Measurements from ENCODE around the gene TNS1. TPM values are rescaled to one million over a fixed set of nuclear protein-coding genes. Genes with fewer than 3 reads are reported as not detected.

Gene TNS1
- total and polyA plus RNA-seq, 2 donors (not counting 1 experiment from before 2014, with no cell fraction given): 0.10 to 0.86 TPM

DNA sequence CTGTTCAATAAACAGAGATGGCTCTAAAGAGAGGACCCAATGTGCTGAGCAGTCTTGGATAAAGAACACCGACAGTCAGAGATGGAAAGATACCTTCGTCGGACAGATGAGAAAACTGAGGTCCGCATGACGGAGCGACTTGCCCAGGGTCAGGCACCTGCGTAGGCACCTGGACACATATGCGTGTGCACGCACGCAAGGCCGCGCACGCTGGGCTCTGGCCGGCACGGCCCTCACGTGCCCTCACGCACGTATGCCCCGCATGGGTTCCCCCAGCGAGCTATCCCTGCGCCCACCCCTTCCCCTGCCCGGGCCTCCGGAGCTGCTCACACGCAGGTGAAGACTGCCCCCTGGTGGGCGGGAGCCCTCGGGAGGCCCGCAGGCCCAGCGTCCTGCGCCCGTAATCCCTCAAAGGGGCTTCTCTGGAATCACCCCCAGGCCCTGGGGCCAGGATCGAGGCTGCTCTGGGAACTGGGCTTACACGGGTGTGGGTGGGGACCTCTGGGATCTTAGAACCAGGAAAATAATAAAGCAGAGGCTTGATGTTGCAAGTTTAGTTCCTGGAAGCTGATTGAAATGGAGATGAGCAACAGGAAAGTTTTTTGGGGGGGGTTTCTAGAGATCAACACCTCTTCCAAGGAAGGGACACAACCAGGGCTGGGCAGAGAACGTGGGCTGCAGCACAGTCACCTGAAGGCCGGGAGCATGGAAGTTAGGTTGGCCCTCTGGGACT, 246.3 kb downstream of the TNS1 start:
- Mint-ChIP-seq H3K27ac (no peak overlapping the region), H3K9me3 (ENCODE audit: insufficient read depth) (no peaks in the 10 kb centered on the region), H3K4me1 (peaks cover 9% of the 10 kb centered on the region), H3K27me3 (peaks cover 40% of the 10 kb centered on the region), H3K4me3 (peak overlapping the region; percentile 16)
- Histone ChIP-seq H3K27ac (ENCODE audit: low read length in 2 of 2) (no peak overlapping the region), H3K9ac (ENCODE audit: low read length) (no peak overlapping the region), H3K36me3 (replicated peaks in 1 of 2; ENCODE audit: control extremely low read depth in 1 of 2, control insufficient read depth in 1 of 2, extremely low read depth in 1 of 2, insufficient read depth in 2 of 2, low read length in 1 of 2) (no peaks in the 10 kb centered on the region), H3K9me3 (ENCODE audit: control extremely low read depth in 1 of 3, control insufficient read depth in 2 of 3, insufficient read depth in 1 of 3, low read length in 2 of 3) (peaks cover 1 to 4% (median 3%) of the 10 kb centered on the region in 3 donors), H3K27me3 (replicated peaks in 1 of 4; ENCODE audit: control extremely low read depth in 1 of 4, control insufficient read depth in 3 of 4, insufficient read depth in 4 of 4, low read length in 3 of 4) (peaks cover 0 to 25% (median 12%) of the 10 kb centered on the region in 4 experiments), H2AFZ (ENCODE audit: insufficient read depth, low read depth, low read length, poor library complexity, severe bottlenecking) (no peak overlapping the region), H3K4me2 (replicated peaks; ENCODE audit: low read depth, low read length, poor library complexity, severe bottlenecking) (peak overlapping the region; percentile 47), H3K4me1 (ENCODE audit: control insufficient read depth in 2 of 2, insufficient read depth in 2 of 2, low read length in 2 of 2) (peaks cover 6% of the 10 kb centered on the region in 2 donors), H3K79me2 (ENCODE audit: control insufficient read depth, insufficient read depth, low read length) (no peaks in the 10 kb centered on the region), H4K20me1 (ENCODE audit: control insufficient read depth, insufficient read depth, low read length, poor library complexity, severe bottlenecking) (no peaks in the 10 kb centered on the region), H3K4me3 (ENCODE audit: control extremely low read depth in 1 of 5, extremely low read depth in 1 of 5, insufficient read depth in 1 of 5, low read depth in 2 of 5, low read length in 4 of 5) (no peak overlapping the region)
- DNase-seq (peak; percentile 52), ATAC-seq (ENCODE audit: low read depth) (peak; percentile 49)
- intact Hi-C loops (cut with micrococcal nuclease): no loop called here
- TF ChIP-seq, protein P1, sequence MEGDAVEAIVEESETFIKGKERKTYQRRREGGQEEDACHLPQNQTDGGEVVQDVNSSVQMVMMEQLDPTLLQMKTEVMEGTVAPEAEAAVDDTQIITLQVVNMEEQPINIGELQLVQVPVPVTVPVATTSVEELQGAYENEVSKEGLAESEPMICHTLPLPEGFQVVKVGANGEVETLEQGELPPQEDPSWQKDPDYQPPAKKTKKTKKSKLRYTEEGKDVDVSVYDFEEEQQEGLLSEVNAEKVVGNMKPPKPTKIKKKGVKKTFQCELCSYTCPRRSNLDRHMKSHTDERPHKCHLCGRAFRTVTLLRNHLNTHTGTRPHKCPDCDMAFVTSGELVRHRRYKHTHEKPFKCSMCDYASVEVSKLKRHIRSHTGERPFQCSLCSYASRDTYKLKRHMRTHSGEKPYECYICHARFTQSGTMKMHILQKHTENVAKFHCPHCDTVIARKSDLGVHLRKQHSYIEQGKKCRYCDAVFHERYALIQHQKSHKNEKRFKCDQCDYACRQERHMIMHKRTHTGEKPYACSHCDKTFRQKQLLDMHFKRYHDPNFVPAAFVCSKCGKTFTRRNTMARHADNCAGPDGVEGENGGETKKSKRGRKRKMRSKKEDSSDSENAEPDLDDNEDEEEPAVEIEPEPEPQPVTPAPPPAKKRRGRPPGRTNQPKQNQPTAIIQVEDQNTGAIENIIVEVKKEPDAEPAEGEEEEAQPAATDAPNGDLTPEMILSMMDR (IDR thresholded peaks at IDR 0.05): peak; percentile 73
- no peak for TF ChIP-seq EZH2 (IDR thresholded peaks at IDR 0.05; ENCODE audit: borderline replicate concordance, insufficient read depth, low read depth, low read length, poor library complexity, severe bottlenecking)
- ChIA-PET POLR2A (no interaction called here), CTCF (interaction anchor here (1.1 to 1.4 kb wide), 3 partner anchors 10 to 33 kb away, joined by 3 to 4 read pairs (median 3); no protein-coding TSS in a partner anchor)
- WGBS (ENCODE audit: insufficient coverage): 17% methylated on average over 33 of the region's 34 CpGs

Measured in B cell (primary cell).